GM20000 (cell line): ENCODE data around the gene C16orf90.
"Not testable (repeated sequence)": the region's sequence is repeated elsewhere in the genome, so short reads cannot be mapped to it uniquely, and the experiment has no call there.

ENCODE experiments used
- DNase-seq: peaks from one replicate; pipeline ENCODE4 v3.0.0; 2012; ENCODE audit warnings: low spot score
- TF ChIP-seq, protein P1 (sequence below): IDR thresholded peaks from 2 replicates; pipeline ENCODE4 v1.5.1; 2012; ENCODE audit warnings: mild to moderate bottlenecking, control low read depth; ENCODE audit errors: extremely low read depth, missing control alignments

C16orf90 gene

DNA sequence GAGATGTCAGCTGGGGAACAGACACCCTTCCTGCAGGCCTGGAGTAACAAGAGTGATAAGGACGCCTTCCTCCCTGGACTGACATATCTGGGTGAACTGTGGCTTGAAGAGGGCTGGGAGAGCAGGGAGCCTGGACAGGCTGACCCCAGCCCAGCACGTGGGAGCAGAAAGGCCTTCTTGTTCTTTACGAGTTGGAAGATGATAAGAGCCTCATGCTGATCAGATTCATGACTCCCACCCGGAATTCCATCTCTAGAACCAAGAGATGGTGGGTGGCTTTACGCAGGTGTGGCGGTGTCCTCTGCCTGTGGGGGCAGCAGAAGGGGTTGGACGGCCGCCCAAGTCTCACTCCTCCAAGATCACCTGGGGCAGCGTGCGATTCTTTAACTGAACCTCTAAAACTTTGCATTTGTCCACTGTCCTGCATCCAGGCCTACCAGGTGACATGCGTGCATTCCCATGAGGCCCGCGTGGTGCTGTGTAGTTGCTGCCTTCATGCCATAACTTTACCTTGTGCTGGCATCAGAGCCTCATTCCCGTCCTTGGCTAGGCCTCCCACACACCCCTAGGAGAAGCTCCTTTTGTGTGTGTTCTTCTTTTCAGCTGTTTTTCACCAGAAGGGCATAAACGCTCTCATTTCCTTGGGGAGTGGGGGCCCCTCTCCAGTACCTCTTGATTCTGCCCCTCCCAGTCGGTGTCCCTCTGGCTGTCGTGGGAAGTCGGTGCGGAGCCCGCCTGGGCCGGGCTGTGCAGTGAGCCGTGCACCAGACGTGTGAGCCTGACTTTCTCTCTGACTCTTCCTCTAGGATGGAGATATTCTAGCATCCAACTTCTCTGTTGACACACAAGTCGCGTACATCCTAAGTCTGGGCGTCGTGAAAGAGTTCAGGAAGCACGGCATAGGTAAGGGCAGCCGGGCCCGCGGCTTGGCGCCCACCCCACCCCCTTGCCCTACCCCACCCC is 13.3 kb downstream of the C16orf90 start:
- TF ChIP-seq, protein P1, sequence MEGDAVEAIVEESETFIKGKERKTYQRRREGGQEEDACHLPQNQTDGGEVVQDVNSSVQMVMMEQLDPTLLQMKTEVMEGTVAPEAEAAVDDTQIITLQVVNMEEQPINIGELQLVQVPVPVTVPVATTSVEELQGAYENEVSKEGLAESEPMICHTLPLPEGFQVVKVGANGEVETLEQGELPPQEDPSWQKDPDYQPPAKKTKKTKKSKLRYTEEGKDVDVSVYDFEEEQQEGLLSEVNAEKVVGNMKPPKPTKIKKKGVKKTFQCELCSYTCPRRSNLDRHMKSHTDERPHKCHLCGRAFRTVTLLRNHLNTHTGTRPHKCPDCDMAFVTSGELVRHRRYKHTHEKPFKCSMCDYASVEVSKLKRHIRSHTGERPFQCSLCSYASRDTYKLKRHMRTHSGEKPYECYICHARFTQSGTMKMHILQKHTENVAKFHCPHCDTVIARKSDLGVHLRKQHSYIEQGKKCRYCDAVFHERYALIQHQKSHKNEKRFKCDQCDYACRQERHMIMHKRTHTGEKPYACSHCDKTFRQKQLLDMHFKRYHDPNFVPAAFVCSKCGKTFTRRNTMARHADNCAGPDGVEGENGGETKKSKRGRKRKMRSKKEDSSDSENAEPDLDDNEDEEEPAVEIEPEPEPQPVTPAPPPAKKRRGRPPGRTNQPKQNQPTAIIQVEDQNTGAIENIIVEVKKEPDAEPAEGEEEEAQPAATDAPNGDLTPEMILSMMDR: no peak
- DNase-seq: no peak

DNA sequence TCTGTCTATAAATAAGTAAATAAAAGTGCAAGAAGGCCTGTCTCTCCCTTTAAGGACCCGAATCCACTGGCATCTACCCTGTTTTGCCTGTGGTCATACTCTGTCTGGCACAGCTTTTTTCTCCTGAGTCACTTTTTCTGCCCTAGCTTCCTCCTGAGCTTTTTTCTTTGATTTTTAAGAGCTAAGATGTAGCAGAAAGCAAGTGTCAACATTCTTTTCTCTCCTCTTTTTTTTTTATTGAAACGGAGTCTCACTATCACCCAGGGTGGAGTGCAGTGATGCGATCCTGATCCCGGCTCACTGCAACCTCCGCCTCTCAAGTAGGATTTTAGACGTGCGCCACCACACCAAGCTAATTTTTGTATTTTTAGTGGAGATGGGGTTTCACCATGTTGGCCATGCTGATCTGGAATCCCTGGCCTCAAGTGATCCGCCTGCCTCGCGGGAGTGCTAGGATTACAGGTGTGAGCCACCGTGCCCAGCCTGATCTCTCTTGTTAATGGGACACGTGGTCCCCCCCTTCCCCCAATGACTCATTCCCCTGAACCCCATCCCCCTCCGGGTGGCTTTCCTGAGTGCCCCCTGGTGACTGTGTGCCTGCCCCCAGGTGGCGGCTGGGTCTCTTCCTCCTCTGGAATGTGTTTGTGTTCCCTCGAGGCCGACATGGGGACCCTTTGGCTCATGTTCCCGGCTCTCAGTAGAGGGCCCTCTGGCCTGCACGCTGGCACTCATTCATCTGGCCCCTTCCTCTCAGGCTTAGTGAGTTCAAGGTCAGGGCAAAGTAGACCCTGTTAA is 14.2 kb downstream of the C16orf90 start:
- TF ChIP-seq, protein P1: no peak
- no peak for DNase-seq

DNA sequence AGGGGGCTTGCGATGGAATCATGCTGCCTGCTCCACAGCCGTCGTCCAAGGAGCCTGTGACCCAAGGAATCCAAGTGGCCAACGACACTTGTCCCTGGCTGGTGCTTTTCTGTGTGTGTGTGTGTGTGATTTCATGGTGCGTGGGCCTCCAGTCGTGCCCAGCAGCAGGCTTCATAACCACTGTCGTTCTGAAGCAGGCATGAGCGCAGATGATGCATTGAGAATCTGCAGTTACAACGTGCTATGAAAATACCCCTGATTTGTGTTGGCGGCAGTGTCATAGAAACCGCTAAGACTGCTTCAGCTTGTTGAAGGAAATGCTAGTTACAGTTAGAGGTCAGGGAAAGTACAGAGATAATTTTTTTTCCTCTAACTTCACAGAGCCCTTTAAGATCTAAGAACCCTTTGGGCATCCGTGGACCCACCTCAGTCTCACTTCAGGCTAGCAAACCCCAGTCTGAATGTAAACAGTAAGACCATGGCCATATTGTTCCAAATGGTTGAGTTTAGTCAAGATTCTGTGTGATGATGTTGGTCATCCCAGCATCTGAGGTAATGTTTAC is 15.6 kb downstream of the C16orf90 start:
- no peak for DNase-seq
- TF ChIP-seq, protein P1: no peak

- no peak for DNase-seq
Measured at GRCh38 chr16:3478242-3478925, 16.9 kb downstream of the C16orf90 start.

GRCh38 chr16:3476409-3476808 is 18.9 kb downstream of the C16orf90 start:
- DNase-seq: no peak
- TF ChIP-seq, protein P1: no peak

More at GRCh38 chr16:3478242-3478925, 16.9 kb downstream of the C16orf90 start:
- TF ChIP-seq, protein P1: no peak

- DNase-seq: no peak
- TF ChIP-seq, protein P1: no peak
Measured at GRCh38 chr16:3475604-3476375, 19.5 kb downstream of the C16orf90 start.

GRCh38 chr16:3474870-3475269 is 20.4 kb downstream of the C16orf90 start:
- not testable (repeated sequence) for DNase-seq
